A673 (cell line): ENCODE results near the gene ITPA. TPM values are rescaled to one million over a fixed set of nuclear protein-coding genes. Genes with fewer than 3 reads are reported as not detected.

ENCODE experiments used
- BruUV-seq: library from RNA; stranded (reverse); fragments of 400-500 nt; replicated peaks from 2 replicates; lab custom pipeline; 2021; lab: Mats Ljungman, UMichigan
- CTCF ChIA-PET: fragments of 300-600 bp; sonication (Branson Sonifier 250); formaldehyde crosslinking; loops from one replicate; lab custom pipeline; 2022; ENCODE audit warnings: antibody characterized with exemption; lab: Charles Lee
- POLR2A ChIA-PET: fragments of 300-600 bp; sonication (Branson Sonifier 250); formaldehyde crosslinking; loops from one replicate; lab custom pipeline; 2022; ENCODE audit warnings: antibody characterized with exemption; ENCODE audit not compliant: low non-redundant PET; lab: Charles Lee
- DNase-seq: peaks from one replicate; pipeline ENCODE4 v3.0.0-alpha.2; 2015; ENCODE audit warnings: low spot score
- H3K27ac ChIP-seq: fragments of 200-600 bp; sonication (generic); 2 replicates; pipeline ENCODE4 v1.5.1; 2016; ENCODE audit warnings: mixed run types, low read depth, mild to moderate bottlenecking, mixed read lengths, antibody characterized with exemption, low read length; ENCODE audit not compliant: poor library complexity, severe bottlenecking
- H3K27me3 ChIP-seq: fragments of 200-600 bp; sonication (generic); replicated peaks from 2 replicates; pipeline ENCODE4 v1.6.1; 2017; ENCODE audit warnings: mixed run types, low read depth, mild to moderate bottlenecking, mixed read lengths, antibody characterized with exemption, low read length; ENCODE audit not compliant: insufficient read depth, poor library complexity
- H3K36me3 ChIP-seq: fragments of 200-600 bp; sonication (generic); 2 replicates; pipeline ENCODE4 v1.6.1; 2016; ENCODE audit warnings: mixed run types, mild to moderate bottlenecking, mixed read lengths, antibody characterized with exemption, low read length; ENCODE audit not compliant: insufficient read depth, poor library complexity, severe bottlenecking
- H3K4me1 ChIP-seq: fragments of 200-600 bp; sonication (generic); 2 replicates; pipeline ENCODE4 v1.6.1; 2017; ENCODE audit warnings: mixed run types, mild to moderate bottlenecking, mixed read lengths, antibody characterized with exemption, low read length; ENCODE audit not compliant: insufficient read depth, poor library complexity, severe bottlenecking
- H3K4me3 ChIP-seq: fragments of 200-600 bp; sonication (generic); 2 replicates; pipeline ENCODE4 v1.5.1; 2016; ENCODE audit warnings: low read depth, mixed run types, mild to moderate bottlenecking, mixed read lengths, low read length; ENCODE audit not compliant: poor library complexity, severe bottlenecking
- H3K9me3 ChIP-seq: fragments of 200-600 bp; sonication (generic); 2 replicates; pipeline ENCODE4 v1.6.1; 2016; ENCODE audit warnings: mixed run types, low read depth, mild to moderate bottlenecking, mixed read lengths, antibody characterized with exemption, low read length; ENCODE audit not compliant: poor library complexity, severe bottlenecking
- CTCF ChIP-seq: fragments of 300-800, 200-600 bp; sonication (generic); conservative IDR thresholded peaks from 2 replicates; pipeline ENCODE4 v1.5.1; 2017; ENCODE audit warnings: low read depth, mild to moderate bottlenecking, antibody characterized with exemption, low read length, moderate library complexity, mixed read lengths
- EZH2 ChIP-seq: fragments of 200-600 bp; sonication (generic); IDR thresholded peaks from 2 replicates; pipeline ENCODE4 v1.6.1; 2017; ENCODE audit warnings: borderline replicate concordance, low read depth, mild to moderate bottlenecking, mixed read lengths, antibody characterized with exemption, low read length; ENCODE audit not compliant: poor library complexity, severe bottlenecking
- intact Hi-C: fragments of 100-400 bp; cut with micrococcal nuclease; formaldehyde crosslinking; loops from one replicate; pipeline ENCODE4 v1.10.0; 2022; ENCODE audit not compliant: unreplicated experiment
- total RNA-seq: library from RNA; stranded (reverse); gene quantifications from 2 replicates; pipeline ENCODE4 v1.2.3, GENCODE V29; 2021

The ITPA gene
- total RNA-seq, 1 experiment from 2014 or later, result 81.3 TPM

GRCh38 chr20:3202965-3203314 lies 6.4 kb upstream of the ITPA start:
- Histone ChIP-seq H3K36me3 (peaks cover 26% of the 10 kb centered on the region), H3K27me3 (no peaks in the 10 kb centered on the region), H3K4me3 (peak overlapping the region; percentile 71), H3K4me1 (peaks cover 8% of the 10 kb centered on the region), H3K9me3 (no peaks in the 10 kb centered on the region), H3K27ac (peak overlapping the region; percentile 87)
- POLR2A ChIA-PET, result no interaction called here
- CTCF ChIA-PET, result no interaction called here
- intact Hi-C loops, result no loop called here
- BruUV-seq, result no TSS peak
- DNase-seq, result no peak
- TF ChIP-seq EZH2, result no peak
- TF ChIP-seq CTCF, result no peak

GRCh38 chr20:3203315-3204123 lies 5.8 kb upstream of the ITPA start:
- peak overlapping the region; percentile 87 for H3K27ac ChIP-seq
- CTCF ChIA-PET, result interaction anchor here (0.6 kb wide), 1 partner anchor 150 kb away, joined by 7 read pairs; no protein-coding TSS in a partner anchor
- TF ChIP-seq CTCF (no peak), EZH2 (no peak)
- peak overlapping the region; percentile 71 for H3K4me3 ChIP-seq
- H3K4me1 ChIP-seq, result peaks cover 8% of the 10 kb centered on the region
- peaks cover 26% of the 10 kb centered on the region for H3K36me3 ChIP-seq
- peak; percentile 39 for DNase-seq
- no peaks in the 10 kb centered on the region for H3K9me3 ChIP-seq
- intact Hi-C loops, result no loop called here
- no TSS peak for BruUV-seq
- no peaks in the 10 kb centered on the region for H3K27me3 ChIP-seq
- POLR2A ChIA-PET, result no interaction called here

- H3K27me3 ChIP-seq, result no peaks in the 10 kb centered on the region
- BruUV-seq, result TSS peak; percentile 26
- H3K4me3 ChIP-seq, result peak within 1 kb of the TSS; percentile 71
- intact Hi-C loops, result no loop called here
- H3K4me1 ChIP-seq, result peaks cover 8% of the 10 kb centered on the region
- H3K27ac ChIP-seq, result peak within 1 kb of the TSS; percentile 87
- ChIA-PET POLR2A (no interaction called here), CTCF (interaction anchor here (0.6 kb wide), 1 partner anchor 151 kb away, joined by 7 read pairs; no protein-coding TSS in a partner anchor)
- peak; percentile 91 for DNase-seq
- H3K36me3 ChIP-seq, result peaks cover 19% of the 10 kb centered on the region
- TF ChIP-seq CTCF (no peak), EZH2 (no peak)
- H3K9me3 ChIP-seq, result no peaks in the 10 kb centered on the region
Measured at GRCh38 chr20:3204124-3204794, 5.0 kb upstream of the ITPA start, which contains the start of gene DDRGK1. DDRGK1 (minus strand) TSS chr20:3204682; CDS start chr20:3204627, 55 bp downstream.
